ENCODE results near the gene NCLN. TPM values are rescaled to one million over a fixed set of nuclear protein-coding genes. Genes with fewer than 3 reads are reported as not detected.
A peak's percentile ranks its signal among the peaks of the same experiment; 100 is the strongest.

NCLN gene
- total RNA-seq, 3 donors from 2014 or later: 21.1 to 34.7 (median 25.3) TPM

DNA sequence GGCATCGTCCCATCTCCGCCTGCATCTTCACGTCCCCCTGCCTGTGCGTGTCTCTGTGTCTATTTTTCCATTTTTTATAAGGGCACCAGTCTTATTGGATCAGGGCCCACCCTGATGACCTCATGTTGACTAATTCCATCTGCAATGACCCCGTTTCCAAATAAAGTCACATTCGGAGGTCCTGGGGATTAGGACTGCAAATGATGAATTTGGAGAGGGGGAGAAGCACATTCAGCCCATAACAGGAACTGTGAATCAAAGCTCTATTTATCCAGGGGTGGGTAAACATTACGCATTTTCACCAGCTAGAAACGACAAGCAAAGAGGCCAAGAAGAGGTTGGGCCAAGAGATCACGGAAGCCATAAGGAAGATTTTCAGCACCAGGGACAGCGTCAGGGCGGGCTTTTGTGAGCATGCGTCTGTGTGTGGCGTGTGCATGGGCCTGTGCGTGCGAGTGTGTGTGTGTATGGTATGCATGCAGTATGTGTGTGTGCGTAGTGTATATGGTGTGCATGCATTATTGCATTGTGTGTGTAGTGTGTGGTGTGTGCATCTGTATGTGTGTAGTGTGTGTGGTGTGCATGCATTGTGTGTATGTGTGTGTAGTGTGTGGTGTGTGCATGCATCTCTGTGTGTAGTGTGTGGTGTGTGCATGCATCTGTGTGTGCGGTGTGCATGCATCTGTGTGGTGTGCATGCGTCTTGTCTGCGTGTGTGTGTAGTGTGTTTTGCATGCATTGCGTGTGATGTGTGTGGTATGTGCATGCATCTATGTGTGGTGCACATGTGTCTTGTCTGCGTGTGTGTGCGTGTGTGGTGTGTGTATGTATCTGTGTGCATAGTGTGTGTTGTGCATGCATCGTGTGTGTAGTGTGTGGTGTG is 58.3 kb downstream of the NCLN start:
- TF ChIP-seq POLR2AphosphoS5 (IDR thresholded peaks at IDR 0.05) (no peak), CTCF (IDR thresholded peaks at IDR 0.05) (no peak), POLR2A (IDR thresholded peaks at IDR 0.05) (no peak)
- no peak overlapping the region for H3K4me3 ChIP-seq
- no peak for DNase-seq (ENCODE audit: low spot score in 2 of 2)
- no peak overlapping the region for H3K27ac ChIP-seq
- intact Hi-C loops (cut with DNase I; ENCODE audit: low total_unique reads): no loop called here
- no peaks in the 10 kb centered on the region for H3K4me1 ChIP-seq
- H3K36me3 ChIP-seq: no peaks in the 10 kb centered on the region
- H3K27me3 ChIP-seq: peaks cover 0 to 7% of the 10 kb centered on the region in 2 donors
- no peaks in the 10 kb centered on the region for H3K9me3 ChIP-seq

GRCh38 chr19:3245050-3245449 is 59.3 kb downstream of the NCLN start:
- Histone ChIP-seq H3K4me3 (no peak overlapping the region), H3K27me3 (peaks cover 0 to 14% of the 10 kb centered on the region in 2 donors), H3K9me3 (no peaks in the 10 kb centered on the region), H3K27ac (no peak overlapping the region), H3K36me3 (no peaks in the 10 kb centered on the region), H3K4me1 (no peaks in the 10 kb centered on the region)
- no peak for DNase-seq (ENCODE audit: low spot score in 2 of 2)
- intact Hi-C loops (cut with DNase I; ENCODE audit: low total_unique reads): no loop called here
- TF ChIP-seq POLR2AphosphoS5 (IDR thresholded peaks at IDR 0.05) (no peak), POLR2A (IDR thresholded peaks at IDR 0.05) (no peak), CTCF (IDR thresholded peaks at IDR 0.05) (no peak)

DNA sequence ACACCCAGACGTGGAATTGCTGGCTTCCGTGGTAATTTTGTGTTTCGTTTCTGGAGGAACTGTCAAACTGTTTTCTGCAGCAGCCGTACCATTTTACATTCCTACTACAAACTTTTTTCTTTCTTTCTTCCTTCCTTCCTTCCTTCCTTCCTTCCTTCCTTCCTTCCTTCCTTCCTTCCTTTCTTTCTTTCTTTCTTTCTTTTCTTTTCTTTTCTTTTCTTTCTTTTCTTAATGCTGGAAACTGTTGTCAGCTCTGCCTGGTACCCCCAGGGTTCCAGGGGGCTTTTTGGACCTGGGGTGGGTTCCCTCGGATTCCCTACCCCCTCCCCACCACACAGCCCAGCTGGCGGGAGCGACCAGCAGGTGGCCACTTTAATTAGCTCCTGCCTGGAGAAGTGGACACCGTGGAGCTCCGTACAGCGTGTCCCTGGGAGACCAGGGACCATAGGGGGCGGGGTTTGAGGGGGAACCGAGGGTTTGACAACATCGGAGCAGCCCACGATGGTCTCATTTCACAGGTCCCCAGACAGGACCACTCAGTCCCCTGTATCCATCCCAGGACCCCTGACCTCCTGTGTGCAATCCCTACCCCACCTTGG is 63.1 kb downstream of the NCLN start:
- no peaks in the 10 kb centered on the region for H3K36me3 ChIP-seq
- peaks cover 0 to 11% of the 10 kb centered on the region in 2 donors for H3K27me3 ChIP-seq
- no peak overlapping the region for H3K4me3 ChIP-seq
- H3K4me1 ChIP-seq: no peaks in the 10 kb centered on the region
- intact Hi-C loops (cut with DNase I; ENCODE audit: low total_unique reads): no loop called here
- no peak for DNase-seq (ENCODE audit: low spot score in 2 of 2)
- no peak for TF ChIP-seq CTCF (IDR thresholded peaks at IDR 0.05)
- TF ChIP-seq POLR2AphosphoS5 (IDR thresholded peaks at IDR 0.05): no peak
- no peak for TF ChIP-seq POLR2A (IDR thresholded peaks at IDR 0.05)
- peaks cover 3 to 7% of the 10 kb centered on the region in 2 donors for H3K9me3 ChIP-seq
- no peak overlapping the region for H3K27ac ChIP-seq

DNA sequence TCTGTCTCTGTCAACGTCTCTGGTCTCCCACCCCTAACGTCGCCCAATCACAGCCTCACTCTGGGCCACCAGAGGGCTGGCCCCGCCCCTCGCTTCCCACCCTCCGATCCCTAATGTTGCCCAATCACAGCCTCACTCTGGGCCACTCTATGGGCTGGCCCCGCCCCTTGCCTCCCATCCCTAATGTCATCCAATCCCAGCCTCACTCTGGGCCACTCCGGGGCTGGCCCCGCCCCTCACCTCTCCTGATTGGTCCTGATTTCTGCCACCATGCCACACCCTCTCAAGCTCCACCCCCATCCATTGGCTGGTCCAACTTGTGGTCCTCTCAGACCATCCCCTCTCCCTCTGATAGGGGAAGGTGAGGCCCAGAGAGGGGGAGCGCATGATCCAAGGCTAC is 63.7 kb downstream of the NCLN start:
- H3K4me3 ChIP-seq: no peak overlapping the region
- peaks cover 0 to 11% of the 10 kb centered on the region in 2 donors for H3K27me3 ChIP-seq
- TF ChIP-seq POLR2AphosphoS5 (IDR thresholded peaks at IDR 0.05) (no peak), CTCF (IDR thresholded peaks at IDR 0.05) (no peak), POLR2A (IDR thresholded peaks at IDR 0.05) (no peak)
- H3K27ac ChIP-seq: no peak overlapping the region
- no peaks in the 10 kb centered on the region for H3K4me1 ChIP-seq
- intact Hi-C loops (cut with DNase I; ENCODE audit: low total_unique reads): no loop called here
- H3K9me3 ChIP-seq: peaks cover 3 to 7% of the 10 kb centered on the region in 2 donors
- H3K36me3 ChIP-seq: no peaks in the 10 kb centered on the region
- no peak for DNase-seq (ENCODE audit: low spot score in 2 of 2)

- H3K27ac ChIP-seq: no peak overlapping the region
- no peak for DNase-seq (ENCODE audit: low spot score in 2 of 2)
- H3K9me3 ChIP-seq: peaks cover 3 to 7% of the 10 kb centered on the region in 2 donors
- H3K4me3 ChIP-seq: no peak overlapping the region
- intact Hi-C loops (cut with DNase I; ENCODE audit: low total_unique reads): no loop called here
- peaks cover 0 to 11% of the 10 kb centered on the region in 2 donors for H3K27me3 ChIP-seq
- TF ChIP-seq CTCF (IDR thresholded peaks at IDR 0.05) (peak in 2 of 3 donors; percentile 9 to 31), POLR2AphosphoS5 (IDR thresholded peaks at IDR 0.05) (no peak)
- H3K4me1 ChIP-seq: no peaks in the 10 kb centered on the region
- no peaks in the 10 kb centered on the region for H3K36me3 ChIP-seq
Measured at GRCh38 chr19:3250675-3251074, 64.9 kb downstream of the NCLN start.
